OCI-M1 (cell line): ENCODE data around the gene TRPM2.
"Not testable (repeated sequence)": the region's sequence is repeated elsewhere in the genome, so short reads cannot be mapped to it uniquely, and the experiment has no call there.

Experiments used
- DNase-seq: peaks from one replicate; lab custom pipeline; 2025; lab: John Stamatoyannopoulos, UW

TRPM2 gene

GRCh38 chr21:44335266-44336059 is 18.0 kb upstream of the TRPM2 start:
- DNase-seq, result no peak

- no peak for DNase-seq
These were observed 16.0 kb upstream of the TRPM2 start for GRCh38 chr21:44337449-44337848.

- peak; percentile 66 for DNase-seq
These were observed 15.2 kb upstream of the TRPM2 start for GRCh38 chr21:44337941-44338895.

- peak; percentile 99 for DNase-seq
These were observed 14.2 kb upstream of the TRPM2 start, which contains the start of gene CFAP410 for GRCh38 chr21:44338971-44339910. TSS of gene CFAP410 (minus strand) at chr21:44339390. CDS start at chr21:44339194, 196 bp downstream.

GRCh38 chr21:44341726-44342458 is 11.5 kb upstream of the TRPM2 start:
- DNase-seq, result not testable (repeated sequence)

- DNase-seq, result not testable (repeated sequence)
These were observed 10.4 kb upstream of the TRPM2 start for GRCh38 chr21:44342981-44343380.

GRCh38 chr21:44344541-44345183 is 8.8 kb upstream of the TRPM2 start:
- no peak for DNase-seq

- no peak for DNase-seq
These were observed 7.9 kb upstream of the TRPM2 start for GRCh38 chr21:44345495-44345894.

- no peak for DNase-seq
These were observed 5.4 kb upstream of the TRPM2 start for GRCh38 chr21:44347911-44348451.

- DNase-seq, result no peak
These were observed 4.6 kb upstream of the TRPM2 start for GRCh38 chr21:44348861-44349260.

GRCh38 chr21:44349416-44349846 is 4.0 kb upstream of the TRPM2 start:
- DNase-seq, result no peak

- DNase-seq, result no peak
These were observed 3.3 kb upstream of the TRPM2 start for GRCh38 chr21:44349847-44350772.

- no peak for DNase-seq
These were observed 2.5 kb upstream of the TRPM2 start for GRCh38 chr21:44350773-44351481.

- no peak for DNase-seq
These were observed 1.7 kb upstream of the TRPM2 start for GRCh38 chr21:44351535-44352252.

- no peak for DNase-seq
These were observed 1.1 kb upstream of the TRPM2 start for GRCh38 chr21:44352253-44352860.

GRCh38 chr21:44354001-44354405 is 582 bp downstream of the TRPM2 start:
- no peak for DNase-seq
